K562 (cell line): ENCODE data around the gene HSPB2. TPM values are rescaled to one million over a fixed set of nuclear protein-coding genes. Genes with fewer than 3 reads are reported as not detected.
A peak's percentile ranks its signal among the peaks of the same experiment; 100 is the strongest.

Experiments used
- BRF1 ChIP-seq: IDR thresholded peaks from 3 replicates; pipeline ENCODE4 v1.6.1; 2011; ENCODE audit warnings: borderline replicate concordance, mild to moderate bottlenecking; ENCODE audit not compliant: insufficient read length; ENCODE audit errors: extremely low read depth
- CCNT2 ChIP-seq: IDR thresholded peaks from 2 replicates; pipeline ENCODE4 v1.6.1; 2011; ENCODE audit warnings: borderline replicate concordance, low read depth, mild to moderate bottlenecking, moderate library complexity, mixed read lengths, low read length; ENCODE audit not compliant: insufficient read length; ENCODE audit errors: extremely low read depth
- CHD4 ChIP-seq: fragments of 200-600 bp; sonication (generic); IDR thresholded peaks from 3 replicates; pipeline ENCODE4 v1.6.1; 2012; ENCODE audit warnings: low read depth, mild to moderate bottlenecking, mixed read lengths, low read length, inconsistent platforms; ENCODE audit not compliant: insufficient read depth, insufficient replicate concordance, poor library complexity, severe bottlenecking
- HMG20B ChIP-seq: fragments of 250-450 bp; sonication (Bioruptor Pico); IDR thresholded peaks from 2 replicates; pipeline ENCODE4 v1.5.0; 2021; ENCODE audit warnings: mild to moderate bottlenecking
- JUND ChIP-seq, 2 experiments: IDR thresholded peaks; 2 replicates in 1 of 2; 3 replicates in 1 of 2; pipeline ENCODE4 v1.6.1; 2011; ENCODE audit warnings: borderline replicate concordance in 2 of 2, low read depth in 2 of 2, low read length in 2 of 2, improper control_type of control experiment in 1 of 2, missing biosample characterization in 1 of 2, missing genetic modification characterization in 1 of 2, missing genetic modification reagents in 1 of 2
- KDM2B ChIP-seq: fragments of 250-450 bp; sonication (Bioruptor Pico); IDR thresholded peaks from 2 replicates; pipeline ENCODE4 v1.8.0; 2021; ENCODE audit warnings: mild to moderate bottlenecking, moderate library complexity
- KDM5B ChIP-seq: fragments of 200-600 bp; sonication (generic); IDR thresholded peaks from 2 replicates; pipeline ENCODE4 v1.6.1; 2012; ENCODE audit warnings: low read depth, mild to moderate bottlenecking, moderate library complexity, low read length, control low read depth, inconsistent platforms; ENCODE audit not compliant: insufficient replicate concordance
- LEF1 ChIP-seq: fragments of 450-650 bp; IDR thresholded peaks from 2 replicates; pipeline ENCODE4 v1.6.1; 2016; ENCODE audit warnings: mild to moderate bottlenecking
- MYBL2 ChIP-seq, 2 experiments: fragments of 450-650 bp in 1 of 2; sonication (generic) in 1 of 2; formaldehyde crosslinking in 1 of 2; IDR thresholded peaks; 2 replicates each; pipeline versions ENCODE4 v1.6.1 to v1.8.1; 2017 to 2022; ENCODE audit warnings: borderline replicate concordance in 1 of 2, inconsistent platforms in 1 of 2, low read depth in 1 of 2, mild to moderate bottlenecking in 1 of 2, missing genetic modification reagents in 1 of 2, moderate library complexity in 1 of 2
- NFIC ChIP-seq: fragments of 450-650 bp; IDR thresholded peaks from 2 replicates; pipeline ENCODE4 v1.6.1; 2017; ENCODE audit warnings: mild to moderate bottlenecking, inconsistent platforms
- NRF1 ChIP-seq, 2 experiments: fragments of 450-650 bp; IDR thresholded peaks in 1 of 2; conservative IDR thresholded peaks in 1 of 2; 2 replicates each; pipeline ENCODE4 v1.6.1; 2014; ENCODE audit warnings: mild to moderate bottlenecking in 2 of 2
- SETDB1 ChIP-seq: IDR thresholded peaks from one replicate; pipeline ENCODE4 v1.6.1; 2012; ENCODE audit warnings: low read length, control low read depth, inconsistent platforms
- SREBF1 ChIP-seq: fragments of 150-350 bp; IDR thresholded peaks from 2 replicates; pipeline ENCODE4 v1.6.1; 2014; ENCODE audit warnings: antibody characterized with exemption, low read depth, low read length, borderline replicate concordance
- TAF9B ChIP-seq: fragments of 450-650 bp; IDR thresholded peaks from 2 replicates; pipeline ENCODE4 v1.6.1; 2018; ENCODE audit warnings: mild to moderate bottlenecking; ENCODE audit not compliant: partially characterized antibody
- polyA plus RNA-seq, 8 experiments: library from polyadenylated mRNA; depleted of rRNA in 4 of 8; stranded (reverse) in 5 of 8; unstranded in 3 of 8; fragments of >200 nt; fragmentation: Nextera tagmentation in 2 of 8; fragmentation: Illumina TruSeq in 1 of 8; extraction: Ambion mirVana in 2 of 8; extraction: Trizol in 1 of 8; gene quantifications; 2 replicates each; pipeline versions ENCODE4 v1.2.1 to v1.2.3, GENCODE V29; 2011 to 2014; ENCODE audit warnings: inconsistent platforms in 1 of 8, missing spikeins in 1 of 8
- total RNA-seq, 7 experiments: library from RNA; depleted of rRNA in 6 of 7; stranded (reverse); fragments of >200 nt in 6 of 7; fragmentation: Illumina TruSeq in 2 of 7; extraction: Trizol in 2 of 7; gene quantifications; 2 replicates each; pipeline versions ENCODE4 v1.2.1 to v1.2.3, GENCODE V29; 2011 to 2021; ENCODE audit warnings: low replicate concordance in 1 of 7
- TF ChIP-seq, protein P1 (sequence below): fragments of 250-450 bp; sonication (Bioruptor Pico); IDR thresholded peaks from 2 replicates; pipeline ENCODE4 v1.4.0; 2020; ENCODE audit warnings: mild to moderate bottlenecking, moderate library complexity
- TF ChIP-seq, protein P2 (sequence below): sonication (generic); formaldehyde crosslinking; IDR thresholded peaks from 2 replicates; pipeline ENCODE4 v1.8.1; 2023; ENCODE audit warnings: mild to moderate bottlenecking, missing genetic modification reagents, moderate library complexity
- TF ChIP-seq, protein P3 (sequence below): sonication (generic); formaldehyde crosslinking; IDR thresholded peaks from 2 replicates; pipeline ENCODE4 v1.8.0; 2023; ENCODE audit warnings: missing genetic modification reagents, mild to moderate bottlenecking, borderline replicate concordance

Gene HSPB2
- total and polyA plus RNA-seq, 9 of the 15 experiments (the other 6 are each of a cell fraction or from before 2014, with no cell fraction given), result 0.06 to 0.35 (median 0.11) TPM; not detected in 5

DNA sequence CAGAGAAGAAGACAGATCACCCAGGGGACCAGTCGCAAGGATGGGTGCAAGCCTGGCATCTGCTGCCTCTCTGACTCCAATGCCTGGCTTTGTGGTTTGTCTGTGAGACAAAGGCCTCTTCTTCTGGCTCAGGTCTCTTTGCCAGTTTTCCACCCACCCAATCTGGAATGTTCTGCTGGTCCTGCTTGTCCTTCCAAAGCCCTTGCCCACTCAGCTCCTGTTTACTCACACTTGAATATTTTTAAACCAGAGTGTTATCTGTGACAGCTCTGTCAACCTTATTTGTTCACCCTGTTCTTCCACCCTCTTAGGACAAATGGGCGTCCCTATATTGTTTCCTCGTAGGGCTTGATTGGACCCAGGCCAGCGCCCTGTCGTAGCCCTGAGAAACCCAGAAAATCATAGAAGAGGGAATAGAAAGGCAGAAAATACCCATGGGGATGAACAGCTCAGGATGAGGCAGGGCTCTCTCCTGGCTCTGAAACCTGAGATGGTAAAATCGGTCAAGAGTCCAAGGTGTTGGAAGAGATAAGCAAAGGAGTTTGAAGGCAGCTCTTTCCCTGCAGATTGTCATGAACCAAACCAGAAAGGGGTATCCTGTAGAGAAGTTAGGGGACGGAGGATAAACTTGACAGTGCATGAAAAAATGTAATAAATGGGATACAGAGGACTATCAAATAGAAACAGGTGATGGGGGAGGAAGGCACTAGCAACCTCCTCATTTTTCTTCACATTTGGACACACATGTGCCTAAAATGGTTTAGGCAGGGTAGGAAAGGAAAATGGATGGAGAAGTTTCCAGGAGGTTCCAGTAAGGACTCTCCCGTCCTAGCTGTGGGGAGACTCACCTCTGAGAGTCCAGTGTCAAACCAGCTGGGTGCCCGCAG lies 1.6 kb upstream of the HSPB2 start (continued):
- TF ChIP-seq, protein P1, sequence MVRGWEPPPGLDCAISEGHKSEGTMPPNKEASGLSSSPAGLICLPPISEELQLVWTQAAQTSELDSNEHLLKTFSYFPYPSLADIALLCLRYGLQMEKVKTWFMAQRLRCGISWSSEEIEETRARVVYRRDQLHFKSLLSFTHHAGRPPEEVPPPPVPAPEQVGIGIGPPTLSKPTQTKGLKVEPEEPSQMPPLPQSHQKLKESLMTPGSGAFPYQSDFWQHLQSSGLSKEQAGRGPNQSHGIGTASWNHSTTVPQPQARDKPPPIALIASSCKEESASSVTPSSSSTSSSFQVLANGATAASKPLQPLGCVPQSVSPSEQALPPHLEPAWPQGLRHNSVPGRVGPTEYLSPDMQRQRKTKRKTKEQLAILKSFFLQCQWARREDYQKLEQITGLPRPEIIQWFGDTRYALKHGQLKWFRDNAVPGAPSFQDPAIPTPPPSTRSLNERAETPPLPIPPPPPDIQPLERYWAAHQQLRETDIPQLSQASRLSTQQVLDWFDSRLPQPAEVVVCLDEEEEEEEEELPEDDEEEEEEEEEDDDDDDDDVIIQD (CRISPR knock-in tag), result no peak
- TF ChIP-seq LEF1, result peak; percentile 63; the same call in 1 of the 2 replicates
- TF ChIP-seq KDM2B (CRISPR knock-in tag), result no peak
- TF ChIP-seq CCNT2, result no peak
- no peak for TF ChIP-seq NRF1 (conservative IDR thresholded peaks at IDR 0.05 in 1 of 2, IDR thresholded peaks at IDR 0.05 in 1 of 2)
- TF ChIP-seq, protein P2, sequence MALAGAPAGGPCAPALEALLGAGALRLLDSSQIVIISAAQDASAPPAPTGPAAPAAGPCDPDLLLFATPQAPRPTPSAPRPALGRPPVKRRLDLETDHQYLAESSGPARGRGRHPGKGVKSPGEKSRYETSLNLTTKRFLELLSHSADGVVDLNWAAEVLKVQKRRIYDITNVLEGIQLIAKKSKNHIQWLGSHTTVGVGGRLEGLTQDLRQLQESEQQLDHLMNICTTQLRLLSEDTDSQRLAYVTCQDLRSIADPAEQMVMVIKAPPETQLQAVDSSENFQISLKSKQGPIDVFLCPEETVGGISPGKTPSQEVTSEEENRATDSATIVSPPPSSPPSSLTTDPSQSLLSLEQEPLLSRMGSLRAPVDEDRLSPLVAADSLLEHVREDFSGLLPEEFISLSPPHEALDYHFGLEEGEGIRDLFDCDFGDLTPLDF (CRISPR knock-in tag), result no peak
- TF ChIP-seq MYBL2 (IDR thresholded peaks at IDR 0.05; ENCODE audit: low read depth), result no peak
- no peak for TF ChIP-seq MYBL2 (CRISPR knock-in tag; IDR thresholded peaks at IDR 0.05; ENCODE audit: borderline replicate concordance)
- no peak for TF ChIP-seq SREBF1
- peak; percentile 69 for TF ChIP-seq NFIC
- TF ChIP-seq HMG20B (CRISPR knock-in tag), result no peak
- TF ChIP-seq, protein P3, sequence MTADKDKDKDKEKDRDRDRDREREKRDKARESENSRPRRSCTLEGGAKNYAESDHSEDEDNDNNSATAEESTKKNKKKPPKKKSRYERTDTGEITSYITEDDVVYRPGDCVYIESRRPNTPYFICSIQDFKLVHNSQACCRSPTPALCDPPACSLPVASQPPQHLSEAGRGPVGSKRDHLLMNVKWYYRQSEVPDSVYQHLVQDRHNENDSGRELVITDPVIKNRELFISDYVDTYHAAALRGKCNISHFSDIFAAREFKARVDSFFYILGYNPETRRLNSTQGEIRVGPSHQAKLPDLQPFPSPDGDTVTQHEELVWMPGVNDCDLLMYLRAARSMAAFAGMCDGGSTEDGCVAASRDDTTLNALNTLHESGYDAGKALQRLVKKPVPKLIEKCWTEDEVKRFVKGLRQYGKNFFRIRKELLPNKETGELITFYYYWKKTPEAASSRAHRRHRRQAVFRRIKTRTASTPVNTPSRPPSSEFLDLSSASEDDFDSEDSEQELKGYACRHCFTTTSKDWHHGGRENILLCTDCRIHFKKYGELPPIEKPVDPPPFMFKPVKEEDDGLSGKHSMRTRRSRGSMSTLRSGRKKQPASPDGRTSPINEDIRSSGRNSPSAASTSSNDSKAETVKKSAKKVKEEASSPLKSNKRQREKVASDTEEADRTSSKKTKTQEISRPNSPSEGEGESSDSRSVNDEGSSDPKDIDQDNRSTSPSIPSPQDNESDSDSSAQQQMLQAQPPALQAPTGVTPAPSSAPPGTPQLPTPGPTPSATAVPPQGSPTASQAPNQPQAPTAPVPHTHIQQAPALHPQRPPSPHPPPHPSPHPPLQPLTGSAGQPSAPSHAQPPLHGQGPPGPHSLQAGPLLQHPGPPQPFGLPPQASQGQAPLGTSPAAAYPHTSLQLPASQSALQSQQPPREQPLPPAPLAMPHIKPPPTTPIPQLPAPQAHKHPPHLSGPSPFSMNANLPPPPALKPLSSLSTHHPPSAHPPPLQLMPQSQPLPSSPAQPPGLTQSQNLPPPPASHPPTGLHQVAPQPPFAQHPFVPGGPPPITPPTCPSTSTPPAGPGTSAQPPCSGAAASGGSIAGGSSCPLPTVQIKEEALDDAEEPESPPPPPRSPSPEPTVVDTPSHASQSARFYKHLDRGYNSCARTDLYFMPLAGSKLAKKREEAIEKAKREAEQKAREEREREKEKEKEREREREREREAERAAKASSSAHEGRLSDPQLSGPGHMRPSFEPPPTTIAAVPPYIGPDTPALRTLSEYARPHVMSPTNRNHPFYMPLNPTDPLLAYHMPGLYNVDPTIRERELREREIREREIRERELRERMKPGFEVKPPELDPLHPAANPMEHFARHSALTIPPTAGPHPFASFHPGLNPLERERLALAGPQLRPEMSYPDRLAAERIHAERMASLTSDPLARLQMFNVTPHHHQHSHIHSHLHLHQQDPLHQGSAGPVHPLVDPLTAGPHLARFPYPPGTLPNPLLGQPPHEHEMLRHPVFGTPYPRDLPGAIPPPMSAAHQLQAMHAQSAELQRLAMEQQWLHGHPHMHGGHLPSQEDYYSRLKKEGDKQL, result no peak
- TF ChIP-seq CHD4, result no peak
- no peak for TF ChIP-seq TAF9B
- no peak for TF ChIP-seq BRF1
- no peak for TF ChIP-seq JUND (IDR thresholded peaks at IDR 0.05; ENCODE audit: borderline replicate concordance, low read depth, low read length)
- TF ChIP-seq JUND (tag; IDR thresholded peaks at IDR 0.05; ENCODE audit: borderline replicate concordance, low read depth, low read length), result 0 out of 3 replicates have a peak, but pooled peaks have one; percentile 19
- no peak for TF ChIP-seq KDM5B
- TF ChIP-seq SETDB1, result no peak
